ENCODE data around the gene TARS2.

- TF ChIP-seq CTCF (IDR thresholded peaks at IDR 0.05 in 4 of 5, conservative IDR thresholded peaks at IDR 0.05 in 1 of 5) (no peak), POLR2A (IDR thresholded peaks at IDR 0.05) (no peak)
These were observed 69.0 kb downstream of the TARS2 start for GRCh38 chr1:150555971-150556865.
